GM10266 (cell line): ENCODE measurements around the gene IRAK1.

Experiments used
- DNase-seq: peaks from one replicate; pipeline ENCODE4 v3.0.0; 2012; ENCODE audit errors: extremely low spot score
- TF ChIP-seq, protein P1 (sequence below): IDR thresholded peaks from 2 replicates; pipeline ENCODE4 v1.5.1; 2012; ENCODE audit warnings: mild to moderate bottlenecking, low read depth; ENCODE audit not compliant: control insufficient read depth, insufficient read depth; ENCODE audit errors: missing control alignments

Gene IRAK1

DNA sequence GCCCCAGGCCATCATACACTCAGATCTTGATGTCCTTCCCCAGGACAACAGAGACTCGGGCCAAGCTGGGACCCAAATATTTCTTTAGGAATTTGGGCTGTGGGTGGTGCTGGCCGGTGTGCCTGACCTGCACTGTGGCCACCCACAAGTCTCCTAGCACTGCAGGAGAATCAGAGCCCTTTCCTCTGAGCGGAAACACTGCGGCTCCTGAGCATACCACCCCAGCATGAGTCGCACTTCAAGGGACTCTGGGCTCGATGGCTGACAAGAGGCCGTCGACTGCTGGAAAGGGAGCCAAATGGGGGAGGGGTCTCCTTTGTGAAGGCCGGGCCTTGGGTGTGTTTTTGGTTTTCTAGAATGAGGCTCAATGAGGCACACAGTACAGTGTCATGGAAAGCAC is 13.0 kb upstream of the IRAK1 start:
- TF ChIP-seq, protein P1, sequence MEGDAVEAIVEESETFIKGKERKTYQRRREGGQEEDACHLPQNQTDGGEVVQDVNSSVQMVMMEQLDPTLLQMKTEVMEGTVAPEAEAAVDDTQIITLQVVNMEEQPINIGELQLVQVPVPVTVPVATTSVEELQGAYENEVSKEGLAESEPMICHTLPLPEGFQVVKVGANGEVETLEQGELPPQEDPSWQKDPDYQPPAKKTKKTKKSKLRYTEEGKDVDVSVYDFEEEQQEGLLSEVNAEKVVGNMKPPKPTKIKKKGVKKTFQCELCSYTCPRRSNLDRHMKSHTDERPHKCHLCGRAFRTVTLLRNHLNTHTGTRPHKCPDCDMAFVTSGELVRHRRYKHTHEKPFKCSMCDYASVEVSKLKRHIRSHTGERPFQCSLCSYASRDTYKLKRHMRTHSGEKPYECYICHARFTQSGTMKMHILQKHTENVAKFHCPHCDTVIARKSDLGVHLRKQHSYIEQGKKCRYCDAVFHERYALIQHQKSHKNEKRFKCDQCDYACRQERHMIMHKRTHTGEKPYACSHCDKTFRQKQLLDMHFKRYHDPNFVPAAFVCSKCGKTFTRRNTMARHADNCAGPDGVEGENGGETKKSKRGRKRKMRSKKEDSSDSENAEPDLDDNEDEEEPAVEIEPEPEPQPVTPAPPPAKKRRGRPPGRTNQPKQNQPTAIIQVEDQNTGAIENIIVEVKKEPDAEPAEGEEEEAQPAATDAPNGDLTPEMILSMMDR: no peak
- no peak for DNase-seq

DNA sequence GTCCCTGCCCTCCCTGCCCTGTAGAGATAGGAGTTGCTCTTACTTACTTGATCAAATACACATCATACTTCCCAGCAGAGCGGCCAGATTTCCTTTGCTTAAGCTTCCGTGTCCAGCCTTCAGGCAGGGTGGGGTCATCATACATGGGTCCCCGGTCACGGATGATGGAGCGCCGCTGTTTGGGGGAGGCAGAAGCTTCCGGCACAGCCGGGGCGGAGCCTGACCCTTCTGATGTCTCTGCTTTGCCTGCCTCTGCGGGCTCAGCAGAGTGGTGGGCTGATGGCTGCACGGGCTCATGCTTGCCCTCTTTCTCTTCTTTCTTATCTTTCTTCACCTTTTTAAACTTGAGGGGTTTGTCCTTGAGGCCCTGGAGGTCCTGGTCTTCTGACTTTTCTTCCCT is 12.5 kb upstream of the IRAK1 start:
- TF ChIP-seq, protein P1: no peak

DNA sequence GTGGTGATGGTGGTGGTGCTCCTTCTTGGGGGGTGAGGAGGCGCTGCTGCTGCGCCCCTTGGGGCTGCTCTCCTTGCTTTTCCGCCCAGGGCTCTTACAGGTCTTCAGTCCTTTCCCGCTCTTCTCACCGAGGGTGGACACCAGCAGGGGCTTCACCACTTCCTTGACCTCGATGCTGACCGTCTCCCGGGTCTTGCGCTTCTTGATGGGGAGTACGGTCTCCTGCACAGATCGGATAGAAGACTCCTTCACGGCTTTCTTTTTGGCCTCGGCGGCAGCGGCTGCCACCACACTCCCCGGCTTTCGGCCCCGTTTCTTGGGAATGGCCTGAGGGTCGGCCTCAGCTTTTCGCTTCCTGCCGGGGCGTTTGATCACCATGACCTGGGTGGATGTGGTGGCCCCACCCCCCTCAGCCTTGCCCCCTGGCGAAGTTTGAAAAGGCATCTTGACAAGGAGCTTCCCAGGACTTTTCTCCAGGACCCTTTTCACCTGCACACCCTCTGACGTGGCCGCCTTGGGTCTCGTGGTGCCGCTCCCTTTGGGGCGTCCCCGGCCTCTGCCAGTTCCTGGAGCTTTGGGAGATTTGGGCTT is 11.1 kb upstream of the IRAK1 start:
- DNase-seq: no peak
- TF ChIP-seq, protein P1: no peak

More for the DNA sequence above, 12.5 kb upstream of the IRAK1 start:
- DNase-seq: no peak

DNA sequence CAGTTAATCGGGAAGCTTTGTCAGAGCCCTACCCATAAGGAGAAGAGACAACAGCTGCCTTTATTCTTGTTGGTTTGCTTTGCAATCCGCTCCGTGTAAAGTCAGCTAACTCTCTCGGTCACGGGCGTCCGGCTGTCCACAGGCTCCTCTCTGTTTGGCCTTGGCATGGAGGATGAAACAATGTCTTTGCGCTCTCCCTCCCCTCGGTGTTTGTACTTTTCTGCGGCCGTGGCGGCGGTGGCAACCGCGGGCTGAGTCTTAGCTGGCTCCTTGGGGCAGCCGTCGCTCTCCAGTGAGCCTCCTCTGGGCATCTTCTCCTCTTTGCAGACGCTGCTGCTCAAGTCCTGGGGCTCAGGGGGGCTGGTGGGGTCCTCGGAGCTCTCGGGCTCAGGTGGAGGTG is 10.6 kb upstream of the IRAK1 start:
- TF ChIP-seq, protein P1: no peak
- no peak for DNase-seq

DNA sequence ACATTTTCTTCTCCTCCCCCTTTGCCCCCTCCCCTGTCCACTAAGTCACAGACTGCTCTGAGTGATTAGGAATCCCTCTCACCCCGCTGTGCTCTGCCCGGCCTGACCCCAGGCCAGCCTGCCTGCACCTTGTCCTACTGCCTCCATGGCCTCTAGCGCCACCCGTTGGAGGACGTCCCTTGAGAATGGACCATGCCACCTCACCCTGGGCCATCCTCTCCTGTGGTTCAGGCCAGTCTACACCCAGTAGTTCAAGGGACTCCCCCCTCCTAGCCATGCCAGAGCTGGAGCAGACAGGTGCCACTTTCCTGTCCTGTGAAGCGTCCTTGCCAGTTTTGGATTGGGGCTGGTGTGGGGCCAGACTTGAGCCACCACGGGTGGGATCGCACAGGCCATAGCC is 9.7 kb upstream of the IRAK1 start:
- TF ChIP-seq, protein P1: no peak
- no peak for DNase-seq

DNA sequence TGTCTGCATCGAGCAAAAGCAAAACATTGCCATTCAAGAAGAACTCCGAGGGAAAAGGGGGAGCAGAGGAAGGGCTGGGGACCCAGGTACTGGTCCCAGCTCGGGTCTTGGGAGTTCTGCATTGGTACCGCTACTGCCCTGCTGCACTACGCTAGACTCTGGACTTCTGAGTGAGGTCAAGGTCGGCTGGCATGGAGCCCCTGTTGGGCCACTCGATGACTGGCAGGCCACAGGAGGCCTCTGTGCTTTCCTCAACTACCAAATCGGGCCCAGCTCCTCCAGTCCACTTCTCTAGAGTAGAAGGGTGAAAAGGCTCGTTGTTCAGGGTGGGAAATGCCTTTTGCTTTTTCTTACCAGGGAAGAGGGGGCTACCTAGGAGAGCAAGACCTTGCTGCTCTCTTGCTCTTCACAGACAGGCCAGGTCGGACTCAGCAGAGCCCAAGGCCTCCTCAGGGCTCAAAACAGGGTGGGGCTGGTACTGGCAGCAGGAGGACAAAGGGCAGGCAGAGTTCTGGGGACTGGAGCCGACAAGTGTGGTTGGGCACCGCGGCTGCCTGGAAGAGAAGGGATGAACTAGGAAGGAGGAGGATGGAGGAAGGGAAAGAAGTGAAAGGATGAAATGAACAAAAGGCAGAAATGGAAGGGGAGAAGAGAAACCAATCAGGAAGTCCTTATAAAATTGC is 8.9 kb upstream of the IRAK1 start:
- DNase-seq: no peak
- TF ChIP-seq, protein P1: no peak

DNA sequence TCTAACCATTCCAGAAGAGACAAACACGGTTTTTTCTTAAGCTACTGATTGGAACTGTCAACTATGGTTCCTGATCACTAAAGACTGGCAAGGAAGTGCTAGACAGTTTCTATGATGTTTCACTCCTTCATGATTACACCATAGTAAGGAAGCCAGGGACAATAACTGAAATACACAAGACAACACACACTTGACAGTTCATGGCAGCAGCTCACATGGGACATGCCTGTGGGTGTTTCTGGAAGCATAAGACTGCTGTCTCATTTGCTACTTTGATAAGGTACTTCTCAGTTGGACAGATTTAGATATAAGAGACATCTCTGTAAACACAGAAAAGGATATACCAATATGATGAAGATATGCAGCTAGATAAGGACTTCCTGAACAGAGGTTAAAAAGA is 8.3 kb upstream of the IRAK1 start:
- TF ChIP-seq, protein P1: no peak
- DNase-seq: no peak
